ENCODE measurements around the gene MYH11. TPM values are rescaled to one million over a fixed set of nuclear protein-coding genes. Genes with fewer than 3 reads are reported as not detected.
"Not testable (repeated sequence)": the region's sequence is repeated elsewhere in the genome, so short reads cannot be mapped to it uniquely, and the experiment has no call there.

The MYH11 gene
- total RNA-seq, 2 experiments from 2014 or later, result not detected

GRCh38 chr16:15865742-15866141 is 8.9 kb upstream of the MYH11 start:
- H3K4me1 Mint-ChIP-seq, result peaks cover 2% of the 10 kb centered on the region
- no peak overlapping the region for H3K27ac Mint-ChIP-seq
- DNase-seq, result no peak
- no peak for ATAC-seq (ENCODE audit: low read depth)
- no peaks in the 10 kb centered on the region for H3K9me3 Mint-ChIP-seq
- no peaks in the 10 kb centered on the region for H3K27me3 Mint-ChIP-seq
- peaks cover 17% of the 10 kb centered on the region for H3K36me3 Mint-ChIP-seq
- POLR2A ChIA-PET, result no interaction called here
- no peak overlapping the region for H3K4me3 Mint-ChIP-seq

GRCh38 chr16:15864939-15865338 is 8.1 kb upstream of the MYH11 start:
- POLR2A ChIA-PET, result no interaction called here
- H3K4me3 Mint-ChIP-seq, result no peak overlapping the region
- DNase-seq (no peak), ATAC-seq (ENCODE audit: low read depth) (no peak)
- H3K27me3 Mint-ChIP-seq, result no peaks in the 10 kb centered on the region
- no peaks in the 10 kb centered on the region for H3K9me3 Mint-ChIP-seq
- no peak overlapping the region for H3K27ac Mint-ChIP-seq
- peaks cover 13% of the 10 kb centered on the region for H3K36me3 Mint-ChIP-seq
- H3K4me1 Mint-ChIP-seq, result peaks cover 2% of the 10 kb centered on the region

DNA sequence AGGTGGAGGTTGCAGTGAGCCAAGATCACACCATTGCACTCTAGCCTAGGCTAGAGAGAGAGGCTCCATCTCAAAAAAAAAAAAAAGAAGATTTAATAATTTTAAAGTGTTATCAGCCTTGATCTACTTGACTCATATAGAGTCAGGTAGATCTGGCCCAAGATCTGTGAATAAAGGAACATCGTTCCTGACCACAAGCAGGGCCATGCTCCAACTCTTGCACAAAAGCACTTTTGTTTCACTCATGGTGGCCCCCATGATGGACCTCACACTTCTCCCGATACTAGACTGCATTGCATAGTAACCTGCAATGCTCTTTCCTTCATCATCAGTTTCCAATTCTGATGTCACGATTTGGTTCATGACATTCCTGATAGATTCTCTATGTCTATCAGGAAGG is 5.2 kb upstream of the MYH11 start:
- DNase-seq (no peak), ATAC-seq (ENCODE audit: low read depth) (no peak)
- H3K27ac Mint-ChIP-seq, result no peak overlapping the region
- POLR2A ChIA-PET, result no interaction called here
- peaks cover 6% of the 10 kb centered on the region for H3K4me1 Mint-ChIP-seq
- H3K27me3 Mint-ChIP-seq, result peaks cover 20% of the 10 kb centered on the region
- H3K36me3 Mint-ChIP-seq, result peaks cover 5% of the 10 kb centered on the region
- H3K9me3 Mint-ChIP-seq, result no peaks in the 10 kb centered on the region
- no peak overlapping the region for H3K4me3 Mint-ChIP-seq

- Mint-ChIP-seq H3K4me1 (peaks cover 8% of the 10 kb centered on the region), H3K4me3 (no peak overlapping the region)
These were observed 2.3 kb upstream of the MYH11 start for GRCh38 chr16:15858921-15859668.

GRCh38 chr16:15857724-15858560 is 1.1 kb upstream of the MYH11 start:
- DNase-seq, result peak; percentile 30
- no peaks in the 10 kb centered on the region for H3K9me3 Mint-ChIP-seq
- peak overlapping the region; percentile 64 for H3K4me3 Mint-ChIP-seq
- H3K36me3 Mint-ChIP-seq, result no peaks in the 10 kb centered on the region
- POLR2A ChIA-PET, result no interaction called here
- H3K27ac Mint-ChIP-seq, result no peak overlapping the region
- peaks cover 50% of the 10 kb centered on the region for H3K27me3 Mint-ChIP-seq
- peaks cover 8% of the 10 kb centered on the region for H3K4me1 Mint-ChIP-seq
- no peak for ATAC-seq (ENCODE audit: low read depth)

More at GRCh38 chr16:15858921-15859668, 2.3 kb upstream of the MYH11 start:
- POLR2A ChIA-PET, result no interaction called here
- H3K36me3 Mint-ChIP-seq, result no peaks in the 10 kb centered on the region
- H3K9me3 Mint-ChIP-seq, result no peaks in the 10 kb centered on the region
- H3K27ac Mint-ChIP-seq, result no peak overlapping the region
- ATAC-seq (ENCODE audit: low read depth) (no peak), DNase-seq (no peak)
- H3K27me3 Mint-ChIP-seq, result peaks cover 46% of the 10 kb centered on the region

DNA sequence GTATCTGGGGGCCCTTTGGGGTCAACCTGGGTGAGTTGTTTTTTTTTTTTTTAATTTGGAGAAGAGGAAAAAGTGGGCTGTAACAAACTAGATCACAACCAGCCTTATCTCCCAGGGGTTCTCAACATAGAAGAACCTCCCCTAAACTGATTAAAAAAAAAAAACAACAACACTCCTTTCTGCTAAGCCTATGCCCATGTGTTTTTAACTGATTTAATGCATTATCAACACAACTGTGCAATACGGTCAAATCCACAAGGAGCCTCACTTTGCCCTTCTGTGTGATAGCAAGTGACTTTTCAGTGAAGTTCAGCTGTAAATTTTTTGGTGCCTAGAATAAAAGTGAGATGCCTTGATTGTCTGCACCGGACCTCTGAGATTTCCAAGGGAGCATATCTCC is 646 bp downstream of the MYH11 start:
- peaks cover 50% of the 10 kb centered on the region for H3K27me3 Mint-ChIP-seq
- no peak for ATAC-seq (ENCODE audit: low read depth)
- POLR2A ChIA-PET, result no interaction called here

GRCh38 chr16:15855704-15856003 is 1.2 kb downstream of the MYH11 start:
- no peaks in the 10 kb centered on the region for H3K36me3 Mint-ChIP-seq
- H3K9me3 Mint-ChIP-seq, result no peaks in the 10 kb centered on the region
- peaks cover 51% of the 10 kb centered on the region for H3K27me3 Mint-ChIP-seq
- H3K4me1 Mint-ChIP-seq, result peaks cover 8% of the 10 kb centered on the region
- DNase-seq (no peak), ATAC-seq (ENCODE audit: low read depth) (no peak)
- POLR2A ChIA-PET, result no interaction called here
- H3K27ac Mint-ChIP-seq, result no peak overlapping the region
- H3K4me3 Mint-ChIP-seq, result no peak overlapping the region

More for the DNA sequence above, 646 bp downstream of the MYH11 start:
- DNase-seq, result no peak
- Mint-ChIP-seq H3K4me3 (no peak overlapping the region), H3K36me3 (no peaks in the 10 kb centered on the region), H3K27ac (no peak overlapping the region), H3K4me1 (peaks cover 8% of the 10 kb centered on the region), H3K9me3 (no peaks in the 10 kb centered on the region)

DNA sequence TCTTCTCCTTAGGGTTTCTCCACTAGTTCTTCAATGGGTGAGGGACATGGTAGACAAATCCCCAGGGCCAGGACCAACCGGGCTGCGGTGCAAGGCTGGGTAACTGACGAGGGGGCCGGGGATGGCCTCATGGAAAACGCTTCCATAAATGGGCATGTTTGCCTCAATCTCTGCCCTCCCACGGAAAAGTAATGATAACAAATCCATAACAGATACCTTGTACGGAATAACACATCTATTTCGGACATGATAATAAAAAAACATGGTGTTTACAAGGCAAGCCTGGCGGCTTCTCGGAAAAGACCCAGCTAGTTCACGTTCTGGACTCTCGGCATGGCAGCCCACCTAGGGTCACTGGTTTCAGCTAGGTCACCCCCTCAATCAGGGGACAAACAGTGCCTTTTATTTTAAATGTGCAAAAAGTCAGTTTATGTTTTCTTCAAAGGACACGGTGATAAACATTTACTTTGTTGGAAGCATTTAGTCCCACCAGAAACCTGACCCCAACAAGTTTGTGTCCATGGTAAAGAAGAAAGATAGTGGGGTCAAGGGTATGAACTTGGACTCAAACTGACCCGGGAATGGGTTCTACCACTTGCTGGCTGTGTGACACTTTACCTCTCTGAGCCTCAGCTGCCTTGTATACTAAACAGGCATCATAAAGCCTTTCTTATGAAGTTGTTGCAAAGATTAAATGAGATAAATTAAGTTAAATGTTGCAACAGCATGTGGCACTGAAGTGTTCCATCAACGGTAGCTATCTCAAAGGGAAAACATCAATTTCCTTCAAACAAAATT is 1.7 kb downstream of the MYH11 start:
- no peaks in the 10 kb centered on the region for H3K36me3 Mint-ChIP-seq
- H3K4me1 Mint-ChIP-seq, result peaks cover 8% of the 10 kb centered on the region
- H3K27me3 Mint-ChIP-seq, result peaks cover 54% of the 10 kb centered on the region

GRCh38 chr16:15854061-15854460 is 2.8 kb downstream of the MYH11 start:
- H3K36me3 Mint-ChIP-seq, result no peaks in the 10 kb centered on the region
- H3K27me3 Mint-ChIP-seq, result peaks cover 48% of the 10 kb centered on the region
- H3K4me3 Mint-ChIP-seq, result no peak overlapping the region
- H3K4me1 Mint-ChIP-seq, result peaks cover 8% of the 10 kb centered on the region
- ATAC-seq (ENCODE audit: low read depth) (no peak), DNase-seq (no peak)
- POLR2A ChIA-PET, result no interaction called here
- H3K27ac Mint-ChIP-seq, result no peak overlapping the region
- H3K9me3 Mint-ChIP-seq, result no peaks in the 10 kb centered on the region

More for the DNA sequence above, 1.7 kb downstream of the MYH11 start:
- DNase-seq (no peak), ATAC-seq (ENCODE audit: low read depth) (no peak)
- Mint-ChIP-seq H3K27ac (no peak overlapping the region), H3K9me3 (no peaks in the 10 kb centered on the region), H3K4me3 (no peak overlapping the region)
- POLR2A ChIA-PET, result no interaction called here

GRCh38 chr16:15853021-15853420 is 3.8 kb downstream of the MYH11 start:
- POLR2A ChIA-PET, result no interaction called here
- peaks cover 8% of the 10 kb centered on the region for H3K4me1 Mint-ChIP-seq
- ATAC-seq (ENCODE audit: low read depth) (no peak), DNase-seq (no peak)
- H3K27ac Mint-ChIP-seq, result no peak overlapping the region
- no peaks in the 10 kb centered on the region for H3K36me3 Mint-ChIP-seq
- H3K4me3 Mint-ChIP-seq, result no peak overlapping the region
- H3K27me3 Mint-ChIP-seq, result peaks cover 44% of the 10 kb centered on the region
- no peaks in the 10 kb centered on the region for H3K9me3 Mint-ChIP-seq

DNA sequence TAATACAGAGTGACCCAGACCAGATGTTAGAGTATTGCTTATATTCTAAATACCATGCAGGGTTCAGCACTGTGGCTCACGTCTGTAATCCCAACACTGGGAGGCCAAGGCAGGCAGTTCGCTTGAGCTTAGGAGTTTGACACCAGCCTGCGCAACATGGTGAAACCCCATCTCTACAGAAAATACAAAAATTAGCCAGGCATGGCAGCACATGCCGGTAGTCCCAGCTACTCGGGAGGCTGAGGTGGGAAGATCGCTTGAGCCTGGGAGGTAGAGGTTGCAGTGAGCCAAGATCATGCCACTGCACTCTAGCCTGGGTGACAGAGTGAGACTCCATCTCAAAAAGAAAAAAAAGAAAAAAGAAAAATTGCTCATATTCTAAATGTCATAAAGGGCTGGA is 6.3 kb downstream of the MYH11 start:
- ATAC-seq (ENCODE audit: low read depth); H3K36me3 Mint-ChIP-seq; H3K9me3 Mint-ChIP-seq; DNase-seq; POLR2A ChIA-PET; H3K4me1 Mint-ChIP-seq; H3K27ac Mint-ChIP-seq; H3K4me3 Mint-ChIP-seq: not testable (repeated sequence)
- H3K27me3 Mint-ChIP-seq, result peaks cover 22% of the 10 kb centered on the region

GRCh38 chr16:15849209-15849981 is 7.4 kb downstream of the MYH11 start:
- Mint-ChIP-seq H3K36me3 (no peaks in the 10 kb centered on the region), H3K4me3 (no peak overlapping the region), H3K4me1 (no peaks in the 10 kb centered on the region), H3K27me3 (peaks cover 17% of the 10 kb centered on the region), H3K27ac (no peak overlapping the region), H3K9me3 (no peaks in the 10 kb centered on the region)
- ATAC-seq (ENCODE audit: low read depth) (no peak), DNase-seq (no peak)
- POLR2A ChIA-PET, result interaction anchor here (0.6 kb wide), 1 partner anchor 172 kb away, joined by 3 read pairs; no protein-coding TSS in a partner anchor

GRCh38 chr16:15847611-15848175 is 9.1 kb downstream of the MYH11 start:
- H3K9me3 Mint-ChIP-seq, result no peaks in the 10 kb centered on the region
- no peak for ATAC-seq (ENCODE audit: low read depth)
- no peak overlapping the region for H3K27ac Mint-ChIP-seq
- no peak for DNase-seq
- H3K4me3 Mint-ChIP-seq, result no peak overlapping the region
- H3K36me3 Mint-ChIP-seq, result no peaks in the 10 kb centered on the region
- POLR2A ChIA-PET, result no interaction called here
- H3K27me3 Mint-ChIP-seq, result peaks cover 10% of the 10 kb centered on the region
- no peaks in the 10 kb centered on the region for H3K4me1 Mint-ChIP-seq

Measured in activated naive CD8-positive, alpha-beta T cell treated with anti-CD3 and anti-CD28 coated beads, Interleukin-2, amount 10 ng/mL, durations not matched to agents 7 days and 5 days (primary cell).